C1 segment of cervical spinal cord (tissue), 14 donors: ENCODE data around the gene BANF2.

Source experiments
- DNase-seq, 14 donors: peaks; one replicate each; lab custom pipeline; 2025; lab: John Stamatoyannopoulos, UW

The BANF2 gene

DNA sequence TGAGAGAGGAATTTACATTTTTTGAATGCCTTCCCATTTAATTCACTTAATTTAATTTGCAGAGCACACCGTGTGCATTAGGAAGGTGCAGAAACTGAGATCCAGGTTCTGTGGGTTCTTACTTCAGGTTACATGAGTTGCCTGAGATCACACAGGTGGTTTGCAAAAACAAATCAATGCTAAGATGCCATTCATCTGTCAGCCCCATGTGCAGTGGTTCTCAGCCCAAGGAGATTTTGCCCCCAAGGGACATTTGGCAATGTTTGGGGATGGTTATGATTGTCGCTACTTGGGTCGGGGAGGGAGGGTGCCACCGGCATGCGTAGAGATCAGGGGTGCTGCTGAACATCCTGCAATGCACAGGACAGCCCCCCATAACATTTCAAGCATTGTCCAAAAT, 34.6 kb downstream of the BANF2 start:
- no peak for DNase-seq

DNA sequence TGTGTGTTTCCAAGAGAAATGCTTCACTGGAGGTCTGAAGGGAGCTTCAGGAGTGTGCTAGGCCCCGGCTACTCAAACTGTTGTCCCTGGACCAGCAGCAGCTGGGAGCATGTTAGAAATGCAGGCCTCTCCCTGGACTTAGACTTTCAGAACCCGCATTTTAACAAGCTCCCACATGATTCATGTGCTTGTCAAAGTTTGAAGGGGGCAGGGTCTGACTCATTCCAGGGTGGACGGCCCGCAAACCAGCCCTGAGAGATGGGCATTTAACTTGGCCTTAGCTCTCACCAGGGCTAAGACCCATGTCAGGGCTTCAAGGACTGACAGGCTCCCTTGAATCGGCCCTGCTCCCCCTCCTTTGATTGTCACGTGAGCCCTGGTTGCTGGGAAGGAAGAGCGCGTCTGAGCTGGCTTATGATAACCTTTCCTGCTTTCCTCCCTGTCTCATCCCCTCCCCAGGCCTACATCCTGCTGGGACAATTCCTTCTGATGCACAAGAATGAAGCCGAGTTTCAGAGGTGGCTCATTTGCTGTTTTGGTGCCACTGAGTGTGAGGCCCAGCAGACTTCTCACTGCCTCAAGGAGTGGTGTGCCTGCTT, 35.5 kb downstream of the BANF2 start:
- no peak for DNase-seq

DNA sequence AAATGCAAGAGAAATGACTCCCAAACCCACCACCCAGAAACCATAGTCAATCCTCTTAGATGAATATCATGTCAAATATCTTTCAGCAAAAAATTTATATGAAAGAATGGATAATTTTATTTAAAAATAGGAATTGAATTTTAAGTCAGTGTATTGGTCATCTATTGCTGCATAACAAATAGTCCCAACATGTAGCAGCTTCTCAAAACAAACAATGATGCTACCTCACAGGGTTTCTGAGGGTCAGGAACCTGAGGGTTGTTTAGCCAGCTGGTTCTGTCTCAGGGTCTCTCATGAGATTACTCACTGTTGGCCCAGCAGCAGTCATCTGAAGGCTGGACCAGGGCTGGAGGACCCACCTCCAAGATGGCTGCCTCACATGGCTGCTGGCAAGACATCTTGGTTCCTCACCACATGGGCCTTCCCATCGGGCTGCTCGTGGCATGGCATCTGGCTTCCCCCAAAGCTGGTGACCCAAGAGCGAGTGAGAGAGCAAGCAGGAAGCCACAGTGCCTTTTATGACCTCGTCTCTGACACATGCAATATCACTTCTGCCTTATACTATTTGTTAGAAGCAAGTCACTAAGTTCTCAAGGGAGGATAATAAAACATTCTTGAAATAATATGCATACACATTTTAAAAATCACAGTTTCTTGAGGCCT, 36.3 kb downstream of the BANF2 start:
- DNase-seq, result no peak

DNA sequence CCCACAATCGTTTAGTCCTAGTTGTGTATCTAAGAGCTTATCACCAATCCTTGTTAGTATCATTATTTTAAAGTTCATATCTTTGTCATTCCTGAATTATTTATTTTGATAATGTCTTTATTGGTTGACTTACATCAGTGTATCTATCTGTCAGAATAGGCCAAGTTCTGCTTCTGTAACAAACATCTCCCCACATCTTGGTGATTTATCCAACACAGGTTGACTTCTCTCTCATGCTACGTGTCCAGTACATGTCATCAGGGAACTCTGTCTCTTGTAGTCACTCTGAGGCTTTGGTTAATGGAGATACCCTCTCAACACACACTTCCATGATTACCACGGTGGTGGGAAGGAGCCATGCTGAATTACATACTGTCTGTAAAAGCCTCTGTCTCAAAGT, 38.4 kb downstream of the BANF2 start:
- DNase-seq, result no peak

DNA sequence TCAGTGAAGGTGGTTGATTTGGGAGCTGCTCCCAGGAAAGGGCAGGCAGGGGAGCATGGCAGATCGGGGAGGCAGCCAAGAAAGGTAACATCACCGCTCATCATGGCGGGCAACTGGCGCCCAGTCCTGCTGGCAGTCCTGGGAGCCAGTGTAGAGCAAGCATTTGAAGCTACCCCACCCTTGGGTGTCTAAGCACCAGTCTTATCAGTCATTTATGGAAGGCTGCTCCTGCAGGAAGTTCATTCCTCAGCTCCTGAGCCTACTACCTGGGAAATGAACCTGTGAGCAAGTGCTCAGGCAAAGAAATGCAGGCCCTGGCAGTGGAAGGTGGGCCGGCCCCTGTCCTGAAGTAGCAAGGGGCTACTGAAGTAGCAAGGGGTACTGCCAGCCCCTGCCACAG, 41.5 kb downstream of the BANF2 start:
- no peak for DNase-seq

DNA sequence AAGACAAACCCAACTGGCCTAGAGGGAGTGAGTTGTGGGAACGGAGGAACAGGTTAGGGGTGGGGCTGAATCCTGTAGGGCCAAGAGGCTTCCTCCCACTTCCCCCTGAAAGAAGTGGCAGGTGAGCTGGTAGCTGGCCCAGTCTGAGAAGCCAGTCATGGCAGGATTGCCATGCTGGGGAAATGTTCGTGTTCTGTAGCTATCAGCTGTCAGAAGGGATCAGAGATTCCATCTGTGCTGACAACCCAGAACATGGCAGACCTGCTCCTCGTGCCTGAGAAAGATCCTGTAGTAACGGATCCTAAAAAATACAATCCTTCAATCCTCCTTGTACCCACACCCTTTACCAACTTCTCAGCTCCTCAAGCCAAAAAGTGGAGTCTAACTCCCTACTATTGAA, 43.0 kb downstream of the BANF2 start:
- DNase-seq, result no peak

DNA sequence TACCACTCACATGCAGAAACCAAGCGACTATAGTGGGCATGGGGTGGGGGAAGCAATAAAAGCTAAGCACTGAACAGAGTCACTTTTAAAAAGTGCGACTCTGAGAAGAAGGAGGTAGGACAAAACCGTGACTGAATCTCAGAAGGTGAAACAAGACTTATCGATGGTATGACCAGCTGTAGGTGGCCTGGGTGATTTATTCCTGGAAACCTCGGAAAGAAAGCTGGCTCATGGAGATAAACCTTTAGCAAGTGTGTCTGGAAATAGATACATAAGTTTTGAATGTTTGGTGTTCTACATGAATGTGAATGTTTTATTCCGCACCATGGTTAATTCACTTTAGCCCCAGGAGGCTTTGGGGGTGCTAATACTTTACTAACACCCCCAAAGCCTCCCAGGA, 43.9 kb downstream of the BANF2 start:
- DNase-seq, result no peak

DNA sequence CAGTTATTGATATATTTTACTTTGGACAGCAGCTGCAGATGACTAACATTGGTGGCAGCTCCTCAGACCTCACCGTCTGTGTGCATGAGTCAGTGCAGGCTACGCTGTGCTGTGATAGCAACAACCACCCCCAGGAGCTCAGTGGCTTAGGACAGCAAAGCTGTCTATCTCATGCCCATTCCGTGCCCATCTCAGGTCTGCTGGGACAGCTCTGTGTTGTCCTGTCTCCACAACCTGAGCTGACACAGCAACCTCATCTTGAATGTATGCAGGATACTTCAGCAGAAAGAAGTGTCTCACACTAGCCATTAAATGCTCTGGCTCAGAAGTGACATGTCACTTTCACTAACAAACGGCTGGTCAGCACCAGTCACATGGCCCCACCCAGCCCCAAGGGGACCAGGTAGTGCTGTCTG, 47.7 kb downstream of the BANF2 start:
- DNase-seq, result no peak

DNA sequence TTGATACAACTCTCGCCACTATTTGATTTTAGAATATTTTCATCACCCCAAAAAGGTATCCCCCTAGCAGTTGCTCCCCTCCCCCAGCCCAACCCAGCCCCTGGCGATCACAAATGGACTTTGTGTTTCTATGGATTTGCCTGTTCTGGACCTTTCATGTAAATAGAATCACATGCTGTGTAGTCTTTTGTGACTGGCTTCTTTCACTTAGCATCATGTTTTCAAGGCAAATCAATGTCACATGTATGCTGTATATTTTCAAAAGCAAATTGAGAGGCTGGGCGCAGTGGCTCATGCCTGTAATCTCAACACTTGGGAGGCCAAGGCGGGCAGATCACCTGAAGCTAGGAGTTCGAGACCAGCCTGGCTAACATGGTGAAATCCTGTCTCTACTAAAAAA, 48.5 kb downstream of the BANF2 start:
- no peak for DNase-seq

DNA sequence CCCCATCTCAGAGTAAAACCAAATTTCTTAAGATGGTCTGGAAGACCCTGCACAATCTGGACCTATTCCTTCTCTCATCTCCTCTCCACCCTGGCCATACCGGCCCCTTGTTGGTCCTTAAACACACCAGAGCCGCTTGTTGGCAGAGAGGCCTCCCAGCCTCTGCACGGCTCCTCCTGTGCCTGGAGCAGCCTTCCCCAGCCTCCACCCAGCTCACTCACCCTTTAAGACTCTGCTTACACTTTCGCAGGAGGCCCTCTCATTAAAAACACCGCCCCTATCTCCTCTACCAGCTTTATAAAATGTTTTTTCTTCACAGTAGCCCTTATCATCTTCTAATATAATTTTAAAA, 49.8 kb downstream of the BANF2 start:
- DNase-seq, result no peak

DNA sequence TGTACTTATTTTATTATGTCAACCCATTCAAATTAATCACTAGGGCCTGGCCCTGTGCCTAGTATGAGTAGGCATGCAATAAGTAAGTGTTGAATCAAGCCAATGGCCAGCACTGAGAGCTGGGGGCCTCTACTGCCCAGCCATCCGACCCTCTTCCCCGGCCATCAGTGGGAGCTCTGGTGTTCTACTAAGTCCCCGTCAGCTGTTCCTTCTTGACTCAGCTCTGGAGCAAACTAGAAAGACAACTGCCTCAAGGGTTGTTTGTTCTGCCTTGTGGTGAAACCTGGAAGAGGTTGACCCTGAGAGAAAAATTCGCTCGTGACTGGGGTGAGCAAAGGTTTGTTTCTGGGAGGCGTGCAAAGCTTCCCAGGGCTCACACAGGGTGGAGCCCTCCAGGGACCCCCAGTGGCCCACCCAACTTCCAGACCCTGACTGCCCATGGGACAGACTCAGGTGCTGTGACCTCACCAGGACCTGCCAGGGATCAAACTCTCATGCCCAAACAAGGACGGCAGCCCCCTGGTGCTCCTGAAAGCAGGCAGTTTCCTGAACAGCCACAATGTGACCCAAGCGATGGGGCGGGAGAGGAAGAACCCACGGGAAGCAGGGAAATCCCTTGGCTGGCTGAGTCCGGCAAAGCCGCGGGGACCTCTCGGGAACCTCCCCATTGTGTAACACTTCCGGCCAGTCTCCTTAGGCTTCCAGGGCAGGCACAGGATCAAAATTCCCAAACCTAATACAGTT, 50.4 kb downstream of the BANF2 start:
- DNase-seq, result no peak

DNA sequence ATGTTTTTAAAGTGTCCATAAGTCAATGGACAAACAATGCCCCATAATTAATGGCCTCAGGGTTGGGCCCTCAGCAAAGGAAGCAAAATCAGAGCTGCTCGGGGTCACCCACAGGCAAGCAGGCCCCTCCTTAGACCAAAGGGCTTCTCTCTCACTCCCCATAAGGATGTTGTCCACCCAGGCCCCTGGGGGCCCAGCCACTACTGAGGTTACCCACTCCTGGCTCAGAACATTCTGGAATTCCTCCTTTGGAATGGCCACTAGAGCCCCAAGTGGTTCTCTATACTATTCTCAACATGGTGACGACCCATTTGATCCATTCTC, 50.9 kb downstream of the BANF2 start:
- no peak for DNase-seq

DNA sequence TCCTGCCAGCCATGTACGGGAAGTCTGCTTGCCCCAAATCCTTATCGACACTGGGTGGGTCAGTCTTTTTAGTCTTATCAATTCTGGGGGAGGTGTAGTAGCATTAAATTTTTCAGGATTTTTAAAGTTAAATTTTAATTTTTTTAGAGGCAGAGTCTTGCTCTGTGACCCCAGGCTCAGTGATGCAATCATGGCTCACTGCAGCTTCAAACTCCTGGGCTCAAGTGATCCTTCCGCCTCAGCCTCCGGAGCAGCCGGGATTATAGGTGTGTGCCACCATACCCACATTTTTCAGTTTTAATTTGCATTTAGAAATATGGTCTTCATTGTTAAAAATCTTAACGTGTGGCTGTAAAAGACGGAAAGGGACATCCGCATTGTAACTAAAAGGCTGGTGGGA, 51.9 kb downstream of the BANF2 start:
- DNase-seq, result no peak

DNA sequence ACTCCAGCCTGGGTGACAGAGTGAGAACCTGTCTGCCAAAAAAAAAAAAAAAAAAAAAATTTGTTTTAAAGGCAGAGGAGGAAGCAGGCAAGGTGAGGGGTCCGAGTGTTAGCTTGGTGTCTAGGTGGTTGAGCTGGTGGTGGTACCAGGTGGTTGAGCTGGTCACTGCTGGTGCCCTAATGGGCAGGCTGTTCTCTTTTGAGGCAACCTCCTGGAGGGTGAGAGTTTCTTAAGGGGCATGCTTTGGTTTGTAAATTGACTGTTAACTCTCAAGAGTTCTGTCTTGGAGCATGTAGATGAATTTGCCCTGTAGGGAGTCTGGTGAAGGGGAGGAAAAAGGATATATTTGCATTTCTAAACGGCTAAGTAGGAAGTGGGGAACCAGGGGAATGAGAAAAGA, 52.7 kb downstream of the BANF2 start:
- no peak for DNase-seq

DNA sequence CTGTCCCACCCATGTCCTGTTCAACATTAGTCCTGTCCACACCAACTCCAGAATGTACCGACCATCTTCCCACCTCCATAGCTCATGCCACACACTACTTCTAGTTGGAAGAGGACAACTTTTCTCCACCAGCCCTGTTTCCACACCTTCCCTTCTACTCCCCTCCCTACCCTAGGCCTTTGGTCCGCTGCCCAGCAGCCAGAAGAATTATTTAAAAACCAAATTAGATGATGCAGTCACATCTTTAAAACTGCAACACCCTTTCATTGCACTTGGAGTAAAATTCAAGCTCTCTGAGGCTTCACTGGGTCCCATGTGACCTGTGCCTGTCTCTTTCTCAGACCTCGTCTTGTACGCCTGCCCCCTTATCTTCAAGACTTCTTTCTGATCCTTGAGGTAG, 53.8 kb downstream of the BANF2 start:
- no peak for DNase-seq

DNA sequence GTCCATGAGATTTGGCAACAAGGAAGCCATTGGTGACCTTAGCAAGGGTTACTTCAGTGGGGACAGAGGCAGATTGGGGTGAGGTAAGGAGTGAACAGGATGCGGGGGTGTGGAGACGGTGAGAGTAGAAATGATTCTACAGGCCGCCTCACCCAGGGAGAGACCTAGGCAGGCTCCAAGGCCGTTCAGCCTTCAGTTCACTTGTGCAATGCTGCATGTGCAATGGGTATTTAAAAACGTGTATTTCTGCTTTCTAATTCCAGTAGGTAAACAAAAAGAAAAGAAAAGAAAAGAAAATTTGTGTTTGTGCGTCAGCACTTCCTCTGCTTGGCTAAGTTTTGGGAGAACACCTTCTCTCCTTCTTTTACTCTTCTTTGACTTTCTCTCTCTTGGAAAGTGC, 56.8 kb downstream of the BANF2 start:
- DNase-seq, result no peak

DNA sequence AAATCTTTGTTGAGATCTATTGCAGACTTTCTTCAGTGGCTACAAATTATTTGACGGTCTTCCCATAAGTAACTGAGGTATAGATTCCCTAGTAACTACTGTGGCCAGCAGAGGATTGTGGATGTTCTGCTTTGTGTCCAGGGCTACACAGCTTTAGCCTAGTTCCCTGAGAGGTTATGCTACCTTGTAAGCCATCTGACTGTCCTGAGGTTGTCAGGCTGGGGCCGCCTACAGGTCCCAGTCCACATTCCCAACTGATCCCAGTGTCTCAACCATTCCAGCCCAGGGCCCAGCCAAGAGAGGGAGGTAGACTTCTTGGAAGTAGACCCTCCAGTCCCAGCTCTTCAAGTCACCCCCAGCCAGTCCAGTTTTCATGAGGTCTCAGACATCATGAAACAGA, 57.7 kb downstream of the BANF2 start:
- DNase-seq, result no peak

DNA sequence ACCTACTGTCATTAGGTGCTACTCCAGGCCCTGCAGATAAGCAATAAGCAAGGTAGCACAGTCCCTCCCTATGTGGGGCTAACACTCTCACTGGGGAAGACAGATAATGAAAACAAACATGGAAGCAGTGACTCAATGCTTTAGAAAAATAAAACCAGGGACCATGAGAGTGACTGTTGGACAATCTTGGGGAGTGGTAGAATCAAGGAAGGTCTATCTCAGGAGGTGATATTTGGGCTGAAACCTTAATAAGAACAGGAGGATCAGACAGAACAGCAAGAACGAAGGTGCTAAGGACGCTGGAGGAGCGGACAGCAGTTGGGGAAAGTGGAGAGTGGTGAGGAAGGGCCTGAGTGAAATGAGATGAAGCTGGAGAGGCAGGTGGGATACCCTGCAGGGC, 58.2 kb downstream of the BANF2 start:
- DNase-seq, result no peak

DNA sequence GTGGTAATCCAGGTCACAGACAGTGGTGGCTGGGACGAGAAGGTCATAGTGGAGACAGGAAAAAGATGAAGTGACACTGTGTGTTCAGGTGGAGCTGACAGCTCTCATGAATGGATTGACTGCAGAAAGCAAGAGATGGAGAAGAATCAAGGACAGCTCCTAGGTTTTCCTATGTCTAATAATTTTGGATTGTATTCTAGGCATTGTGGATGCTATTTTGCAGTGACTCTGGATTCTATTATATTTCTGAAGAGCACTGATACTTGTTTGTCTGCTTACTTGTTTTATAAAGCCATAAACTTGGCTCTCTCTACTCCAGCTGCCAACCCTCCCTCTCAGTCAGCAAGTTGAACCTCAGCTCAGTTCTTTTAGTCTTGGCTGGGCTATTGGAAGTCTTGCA, 58.7 kb downstream of the BANF2 start:
- DNase-seq, result no peak

DNA sequence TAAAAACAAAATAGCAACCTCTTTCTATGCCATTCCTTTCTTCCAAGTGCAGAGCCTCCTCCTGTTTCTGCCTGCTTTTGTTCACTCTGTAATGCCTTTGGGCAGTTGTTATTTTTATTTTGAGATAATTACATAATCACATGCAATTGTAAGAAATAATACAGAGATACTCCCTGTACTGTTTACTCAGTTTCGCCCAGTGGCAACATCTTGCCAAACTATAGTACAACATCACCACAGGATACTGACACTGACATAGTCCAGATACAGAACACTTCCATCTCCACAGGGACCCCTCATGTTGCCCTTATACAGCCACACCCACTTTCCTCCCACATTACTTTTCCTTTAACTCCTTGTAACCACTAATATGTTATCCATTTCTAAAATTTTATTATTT, 59.7 kb downstream of the BANF2 start:
- DNase-seq, result no peak

DNA sequence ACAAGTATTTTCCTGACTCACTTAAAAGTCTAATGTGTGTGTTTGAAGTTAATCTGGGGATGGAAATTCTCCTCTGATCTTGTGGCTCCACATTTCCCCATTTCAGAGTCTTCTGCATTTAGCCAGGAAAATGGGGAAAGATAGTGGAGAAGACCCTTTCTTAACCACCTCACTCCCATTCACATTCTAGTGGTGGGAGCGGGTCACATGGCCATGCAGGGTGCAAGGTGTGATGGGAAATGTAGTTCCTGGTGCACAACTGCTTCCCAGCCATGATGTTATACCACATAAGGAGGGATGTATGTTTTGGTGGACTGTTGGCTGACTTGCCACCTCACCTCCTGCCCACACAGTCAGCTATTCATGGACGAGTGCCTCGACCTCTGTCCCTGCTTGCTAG, 61.8 kb downstream of the BANF2 start:
- no peak for DNase-seq

DNA sequence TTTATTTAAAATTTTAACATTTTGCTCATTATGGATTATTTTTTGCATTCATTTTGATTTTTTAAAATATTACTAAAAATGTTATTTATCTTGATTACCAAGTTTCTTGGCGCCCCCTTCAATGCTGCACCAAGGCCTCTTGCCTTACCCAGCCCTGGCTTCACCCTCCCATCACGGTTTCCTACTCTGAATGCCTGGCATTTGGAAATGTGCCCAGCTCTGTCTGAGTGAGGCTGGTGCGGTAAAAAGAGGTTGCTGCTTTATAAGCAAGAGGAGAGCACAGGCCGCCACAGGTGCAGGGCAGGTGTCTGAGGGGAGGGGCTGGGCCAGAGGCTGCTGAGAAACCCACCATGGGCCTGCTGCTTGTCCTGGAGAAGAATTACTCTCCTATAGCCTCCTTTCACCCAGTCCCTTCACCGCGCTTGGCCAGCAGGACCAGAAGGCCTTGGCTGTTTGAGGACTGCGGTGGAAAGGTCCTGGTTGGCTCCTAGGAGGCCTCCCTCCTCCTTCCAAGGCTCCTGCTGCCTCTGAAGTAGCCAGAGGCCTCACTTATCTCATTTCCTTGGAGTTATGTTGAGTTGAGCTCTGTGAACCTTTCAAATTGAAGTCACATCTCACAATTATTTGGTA, 62.6 kb downstream of the BANF2 start:
- DNase-seq, result no peak
